ENCODE results near the gene ZNF302.
"Not testable (repeated sequence)": the region's sequence is repeated elsewhere in the genome, so short reads cannot be mapped to it uniquely, and the experiment has no call there.

The ZNF302 gene

DNA sequence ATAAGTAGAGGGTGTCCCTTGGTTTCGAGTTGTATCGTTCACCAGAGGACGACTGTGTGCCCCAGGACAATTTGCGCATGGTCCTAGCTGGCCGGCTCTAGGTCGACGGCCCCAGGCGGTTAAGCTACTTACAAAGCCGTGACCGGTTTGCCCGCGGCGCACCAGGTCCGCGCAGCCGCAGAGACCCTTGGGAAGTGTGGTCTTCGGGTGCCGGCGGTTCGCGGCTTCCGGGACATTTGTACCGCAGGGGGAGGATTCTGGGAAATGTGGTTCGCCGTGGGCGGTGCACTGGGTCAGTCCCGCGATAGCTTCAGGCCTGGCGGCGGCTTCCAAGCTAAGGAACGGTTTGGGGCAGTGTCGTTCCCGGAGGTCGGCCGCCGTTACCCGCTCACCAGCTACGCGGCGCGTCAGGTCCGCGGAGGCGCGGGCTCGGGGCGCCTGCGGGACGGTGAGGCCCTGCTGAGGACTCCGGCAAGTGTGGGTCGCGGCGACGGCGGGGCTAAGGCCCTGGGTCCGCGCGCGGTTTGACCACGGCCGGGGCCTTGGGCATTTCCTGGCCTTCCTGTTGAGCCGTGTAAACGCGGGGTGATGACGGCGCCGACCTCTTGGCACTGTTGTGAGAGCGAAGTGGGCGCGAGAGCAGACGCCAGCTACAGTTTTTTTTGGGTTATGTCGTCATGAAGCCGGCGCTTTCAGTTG lies at the start of gene ZNF302:
Gene ZNF302, plus strand, starts transcription at position 293 of the 699 bp plus-strand sequence. CDS start 1,127 bp downstream, outside the sequence.
- DNase-seq (ENCODE audit: low read depth in 2 of 2), result peak; percentile 75 to 88

DNA sequence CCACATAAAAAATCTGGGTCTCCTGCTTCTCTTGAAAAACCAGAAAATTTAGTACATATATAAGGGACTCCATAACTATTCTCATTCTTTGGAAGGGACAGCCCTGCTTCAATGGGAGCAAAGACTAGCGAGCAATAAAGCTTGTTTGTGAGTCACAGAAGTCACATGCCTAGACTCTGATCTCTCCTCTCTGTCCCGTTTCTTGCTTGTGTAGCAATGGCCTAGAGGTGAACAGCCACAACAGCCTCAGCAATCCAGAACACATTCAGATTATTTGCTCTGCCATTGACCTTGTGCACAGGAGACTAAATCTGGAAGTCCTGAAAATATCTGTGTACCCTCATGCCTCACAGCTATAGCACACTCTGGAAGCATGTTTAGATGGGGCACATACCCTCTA lies 43.7 kb upstream of the ZNF302 start:
- no peak for DNase-seq (ENCODE audit: low read depth in 2 of 2)

DNA sequence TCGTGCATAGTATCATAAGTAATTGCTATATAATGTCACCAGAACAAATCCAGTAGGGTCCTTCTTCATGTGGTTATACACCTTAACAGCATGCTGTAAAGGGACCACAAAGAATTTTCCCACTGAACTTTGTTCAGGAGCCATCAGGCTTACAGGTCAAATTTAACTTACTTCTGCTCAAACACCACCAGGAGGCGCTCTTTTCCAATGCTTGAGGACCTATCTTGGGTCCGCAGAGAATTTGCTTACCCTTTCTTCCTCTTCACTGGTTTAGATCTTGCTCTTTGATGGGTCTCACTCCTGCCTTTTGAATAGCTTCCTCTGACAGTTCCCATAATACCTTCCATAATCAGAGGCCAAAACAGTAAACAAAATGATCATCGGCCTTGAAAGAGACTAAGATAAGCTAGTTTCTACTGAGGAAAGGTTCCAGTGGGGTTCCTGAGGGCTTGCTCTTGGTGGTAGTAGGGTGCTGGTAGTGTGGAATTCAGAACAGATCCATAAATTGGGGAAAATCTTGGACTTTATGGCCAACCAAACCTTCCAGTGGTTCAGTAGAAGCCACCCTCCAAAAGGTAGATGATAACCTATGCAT lies 37.9 kb upstream of the ZNF302 start:
- DNase-seq (ENCODE audit: low read depth in 2 of 2), result peak; percentile 26 to 35

DNA sequence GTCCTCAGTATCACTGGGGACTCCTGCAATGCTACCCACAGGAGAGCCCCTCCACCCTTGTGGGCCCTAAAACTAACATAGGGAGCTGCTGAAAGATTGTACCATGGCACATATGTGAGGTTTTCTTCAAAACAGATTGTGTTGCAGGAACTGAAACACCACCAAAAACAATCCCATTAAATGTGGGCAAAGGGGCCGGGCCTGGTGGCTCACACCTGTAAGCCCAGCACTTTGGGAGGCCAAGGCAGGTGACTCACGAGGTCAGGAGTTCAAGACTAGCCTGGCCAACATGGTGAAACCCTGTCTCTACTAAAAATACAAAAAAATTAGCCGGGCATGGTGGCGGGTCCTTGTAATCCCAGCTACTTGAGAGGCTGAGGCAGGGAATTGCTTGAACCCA lies 35.2 kb upstream of the ZNF302 start:
- no peak for DNase-seq (ENCODE audit: low read depth in 2 of 2)

DNA sequence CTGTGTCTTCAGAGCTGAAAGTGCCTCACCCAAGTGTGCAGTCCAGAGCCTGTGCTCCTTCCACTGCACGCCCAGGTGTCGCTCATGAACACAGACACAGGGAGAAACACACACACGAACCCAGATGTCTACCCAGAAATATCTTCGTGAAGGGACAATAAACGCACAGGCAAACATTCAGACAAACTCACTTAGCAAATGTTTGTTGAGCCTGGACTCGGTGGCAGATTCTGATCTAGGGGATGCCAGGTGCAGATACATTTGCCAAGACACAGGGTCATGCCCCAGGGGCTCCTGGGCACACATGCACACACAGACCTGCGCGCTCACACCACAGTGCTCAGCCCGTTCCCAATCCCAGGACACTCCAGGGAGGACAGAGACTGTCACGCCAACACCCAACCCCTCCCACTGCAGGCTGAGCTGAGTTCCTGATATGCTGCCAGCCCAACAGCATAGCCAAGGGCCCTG lies 32.5 kb upstream of the ZNF302 start:
- no peak for DNase-seq (ENCODE audit: low read depth in 2 of 2)

DNA sequence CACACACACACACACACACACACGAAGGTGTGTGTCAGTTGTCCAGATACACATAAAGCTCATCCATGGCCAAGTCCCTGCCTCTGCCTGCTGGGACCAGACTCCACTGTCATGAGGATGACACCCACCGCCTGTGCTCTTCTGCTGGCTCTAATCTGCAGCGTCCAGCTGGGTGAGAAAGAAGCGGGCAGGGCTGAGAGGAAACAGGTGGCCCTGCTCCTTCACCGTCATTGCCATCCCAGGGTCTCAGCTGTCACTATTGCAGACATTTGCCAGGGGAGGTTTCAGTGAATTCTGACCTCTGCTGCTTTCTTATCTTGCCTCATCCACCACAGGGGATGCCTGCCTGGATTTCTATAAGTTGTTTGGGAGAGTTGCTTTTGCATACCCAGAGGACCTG lies 31.9 kb upstream of the ZNF302 start:
- DNase-seq (ENCODE audit: low read depth in 2 of 2), result no peak

DNA sequence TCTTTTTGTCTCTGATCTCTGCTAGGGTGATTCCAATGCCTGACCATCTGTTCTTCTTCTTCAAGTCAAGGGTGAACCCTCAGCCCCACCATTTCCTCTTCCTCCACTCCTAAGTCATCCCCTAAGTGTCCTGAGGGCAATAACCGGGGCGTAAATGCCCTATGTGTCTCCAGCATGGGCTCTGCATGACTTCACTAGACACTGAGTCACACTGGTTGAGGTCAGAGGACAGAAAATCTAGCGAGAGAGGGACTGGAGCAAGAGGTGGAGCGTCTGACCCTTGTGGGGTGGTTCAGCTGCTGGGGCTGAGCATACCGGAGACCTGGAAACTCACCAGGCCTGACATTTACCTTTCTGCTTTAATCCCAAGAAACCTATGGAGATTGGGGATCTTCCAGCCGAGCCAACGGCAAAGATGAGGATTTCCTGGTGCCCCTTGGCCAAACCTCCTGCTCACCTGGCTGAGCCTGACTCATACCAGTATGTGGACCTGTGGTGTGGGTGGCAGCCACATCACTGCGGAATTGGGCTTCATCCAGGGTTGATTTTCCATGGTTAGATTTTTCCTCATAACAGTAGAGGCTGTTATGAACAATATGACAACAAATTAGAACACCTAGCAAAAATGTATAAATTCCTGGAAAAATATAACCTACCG lies 27.5 kb upstream of the ZNF302 start:
- DNase-seq (ENCODE audit: low read depth in 2 of 2), result no peak

DNA sequence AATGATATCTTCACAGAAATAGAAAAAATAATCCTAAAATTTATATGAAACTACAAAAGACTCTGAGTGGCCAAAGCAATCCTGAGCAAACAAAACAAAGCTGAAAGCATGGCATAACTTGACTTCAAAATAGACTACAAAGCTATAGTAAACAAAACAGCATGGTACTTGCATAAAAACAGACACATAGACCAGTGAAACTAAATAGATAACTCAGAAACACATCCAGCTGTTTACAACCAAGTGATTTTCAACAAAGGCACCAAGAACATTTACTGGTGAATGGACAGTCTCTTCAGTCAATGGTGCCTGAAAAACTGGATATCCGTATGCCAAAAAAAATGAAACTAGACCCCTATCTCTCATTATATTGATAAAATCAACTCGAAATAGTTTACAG lies 25.7 kb upstream of the ZNF302 start:
- DNase-seq (ENCODE audit: low read depth in 2 of 2), result no peak

DNA sequence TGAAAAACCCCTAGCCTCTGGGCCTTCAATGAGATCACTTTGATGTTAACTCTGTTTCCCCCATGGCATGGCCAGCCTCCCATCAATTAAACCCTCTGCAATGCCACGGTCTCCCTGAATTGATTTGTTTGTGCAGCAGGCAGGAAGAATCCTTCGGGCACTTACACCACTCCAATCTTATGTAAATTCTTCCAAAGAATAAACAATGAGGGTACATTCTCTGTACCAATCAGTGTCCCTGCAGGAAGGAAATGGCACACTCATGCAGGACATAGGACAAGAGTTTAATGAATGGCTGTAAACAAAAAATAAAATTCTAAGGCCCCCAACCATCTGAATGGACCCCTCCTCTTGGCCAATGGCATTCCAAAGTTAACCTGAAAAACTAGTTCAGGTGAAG lies 22.7 kb upstream of the ZNF302 start:
- DNase-seq (ENCODE audit: low read depth in 2 of 2), result no peak

DNA sequence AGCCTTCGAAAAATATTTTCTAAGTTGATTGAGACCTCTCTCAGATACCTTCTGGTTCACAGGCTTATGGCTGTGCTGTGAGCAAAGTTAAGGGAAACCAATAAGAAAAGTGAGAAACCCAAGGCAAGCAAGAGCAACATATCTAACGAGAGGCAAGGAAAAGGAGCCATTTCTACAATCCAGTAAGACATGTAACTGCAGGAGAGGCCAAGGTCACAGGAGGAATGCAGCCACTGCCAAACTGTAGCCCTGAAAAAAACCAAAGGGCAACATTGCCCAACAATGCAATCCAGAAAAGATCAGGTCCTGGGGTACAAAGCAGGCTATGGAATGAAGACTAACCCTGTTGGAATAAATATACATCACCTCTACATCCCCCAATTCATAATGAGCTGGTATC lies 21.8 kb upstream of the ZNF302 start:
- DNase-seq (ENCODE audit: low read depth in 2 of 2), result no peak

DNA sequence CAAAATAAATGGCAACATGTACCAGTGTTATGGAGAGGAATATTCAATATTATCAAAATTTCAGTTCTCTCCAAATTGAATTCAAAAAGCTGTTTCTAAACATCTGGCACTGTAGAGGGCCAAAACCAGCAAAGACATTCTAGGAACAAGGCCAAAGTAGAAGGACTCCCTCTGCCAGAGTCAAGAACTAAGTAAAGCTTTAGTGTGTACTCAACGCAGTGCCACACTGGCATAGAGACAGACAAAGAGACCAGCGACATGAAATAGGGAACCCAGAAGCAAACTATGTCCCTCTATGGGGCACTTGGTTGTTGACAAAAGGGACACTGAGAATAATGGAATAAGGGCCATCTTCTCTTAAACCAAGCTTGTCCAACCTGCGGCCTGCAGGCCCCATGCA lies 16.1 kb upstream of the ZNF302 start:
- DNase-seq (ENCODE audit: low read depth in 2 of 2), result no peak

DNA sequence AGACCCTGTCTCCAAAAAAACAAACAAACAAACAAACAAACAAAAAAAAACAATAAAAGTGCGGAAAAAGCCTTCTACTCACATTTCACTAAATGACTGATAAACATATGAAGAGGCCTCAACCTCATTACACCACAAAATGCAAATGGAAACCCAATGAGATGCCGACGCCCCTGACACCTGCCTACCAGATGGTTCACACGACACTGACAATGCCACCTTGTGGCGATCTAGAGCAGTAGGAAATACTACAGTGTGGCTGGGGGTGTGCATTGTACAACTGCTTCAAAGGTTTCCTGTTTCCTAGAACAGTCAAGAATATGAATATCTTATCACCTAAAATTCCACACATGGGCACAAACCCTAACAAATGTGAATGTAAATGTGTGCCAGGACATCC lies 14.6 kb upstream of the ZNF302 start:
- no peak for DNase-seq (ENCODE audit: low read depth in 2 of 2)

DNA sequence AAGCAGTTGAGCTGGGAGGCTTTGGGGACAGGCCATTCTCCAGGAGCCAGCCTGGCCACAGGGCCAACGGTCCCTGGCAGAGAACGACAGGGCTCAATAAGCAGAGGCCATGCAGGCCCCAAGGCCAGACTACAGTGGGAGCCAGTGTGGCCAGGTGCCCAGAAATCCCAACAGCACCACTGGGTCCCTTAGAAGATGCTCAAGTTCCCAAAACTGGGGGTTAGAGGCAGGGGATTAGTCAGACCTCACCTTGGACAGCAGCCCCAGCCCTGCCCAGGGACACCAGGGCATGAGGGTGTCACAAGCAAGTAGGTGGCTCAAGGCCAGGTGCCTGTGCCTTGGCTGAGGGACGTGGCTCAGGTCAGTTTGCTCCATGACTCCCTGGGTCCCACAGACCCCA lies 13.3 kb upstream of the ZNF302 start:
- DNase-seq (ENCODE audit: low read depth in 2 of 2), result no peak

DNA sequence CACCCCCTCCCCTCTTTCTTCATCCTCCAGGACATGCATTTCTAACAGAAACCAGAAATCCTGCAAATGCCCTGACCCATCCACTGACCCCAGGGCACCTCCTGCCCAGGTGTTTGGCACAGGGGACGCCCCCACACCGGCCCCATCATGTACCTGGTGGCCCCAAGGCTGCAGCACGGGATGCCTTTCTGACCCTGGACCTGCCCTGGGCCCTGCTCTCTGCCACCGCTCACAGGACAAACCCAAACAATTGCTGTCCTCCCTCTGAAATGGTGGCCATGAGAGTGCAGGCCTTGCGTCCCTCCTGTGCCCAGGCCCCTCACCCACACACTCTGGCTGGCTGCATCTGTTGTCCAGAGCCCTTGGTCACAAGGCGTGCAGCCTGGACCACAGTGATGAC lies 12.6 kb upstream of the ZNF302 start:
- no peak for DNase-seq (ENCODE audit: low read depth in 2 of 2)

DNA sequence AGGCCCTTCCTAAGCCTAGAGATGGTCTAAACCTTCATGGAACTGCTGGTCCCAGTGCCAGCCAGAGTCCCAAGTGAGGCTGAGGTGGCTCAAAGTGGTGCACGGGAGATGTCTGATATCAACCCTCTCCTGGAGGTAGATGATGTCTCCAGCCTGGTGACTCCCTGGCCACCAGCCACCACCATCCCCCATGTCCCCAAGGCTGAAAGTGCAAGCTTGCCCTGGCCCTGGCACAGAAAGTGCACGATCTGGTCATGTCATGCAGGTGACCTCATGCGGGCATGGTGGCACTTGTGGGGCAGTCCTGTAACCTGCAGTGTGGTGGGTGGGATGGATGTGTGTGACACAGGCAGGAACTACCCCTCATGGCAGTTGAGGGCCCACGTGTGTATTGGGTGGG lies 12.2 kb upstream of the ZNF302 start:
- not testable (repeated sequence) for DNase-seq (ENCODE audit: low read depth in 2 of 2)

DNA sequence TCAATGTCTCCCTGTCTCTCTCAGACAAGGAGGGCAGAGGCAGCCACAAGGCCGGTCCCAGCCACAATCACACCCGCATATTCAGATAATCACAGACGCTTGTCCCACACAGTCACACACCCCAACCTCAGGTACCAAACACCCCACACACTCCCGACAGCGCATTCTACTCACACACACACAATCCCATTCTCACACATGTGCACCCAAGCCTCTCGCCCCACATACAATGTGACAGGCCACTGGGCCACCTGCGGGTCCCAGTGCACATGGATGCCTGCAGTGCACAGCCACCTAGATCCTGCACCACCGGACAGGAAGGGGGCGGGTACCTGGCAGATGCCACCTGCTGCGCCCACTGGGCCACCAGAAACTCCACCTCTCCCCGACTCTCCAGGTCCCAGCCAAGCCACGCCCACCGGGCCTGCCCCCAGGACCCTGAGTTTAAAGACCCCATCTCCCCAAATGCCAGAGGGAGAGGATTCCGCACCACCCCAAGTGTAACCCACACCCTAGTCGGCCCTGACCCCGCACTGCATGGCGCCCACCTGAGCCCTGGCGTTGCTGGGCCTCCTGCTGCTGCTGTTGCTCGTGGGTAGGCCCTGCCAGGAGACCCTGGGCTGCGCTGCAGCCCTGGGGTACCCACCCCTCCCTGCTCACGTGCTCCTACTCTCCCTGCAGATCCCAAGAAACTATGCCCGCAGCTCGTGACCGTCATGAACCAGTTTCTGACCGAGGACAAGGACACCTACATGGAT lies 11.1 kb upstream of the ZNF302 start:
- DNase-seq (ENCODE audit: low read depth in 2 of 2), result no peak

DNA sequence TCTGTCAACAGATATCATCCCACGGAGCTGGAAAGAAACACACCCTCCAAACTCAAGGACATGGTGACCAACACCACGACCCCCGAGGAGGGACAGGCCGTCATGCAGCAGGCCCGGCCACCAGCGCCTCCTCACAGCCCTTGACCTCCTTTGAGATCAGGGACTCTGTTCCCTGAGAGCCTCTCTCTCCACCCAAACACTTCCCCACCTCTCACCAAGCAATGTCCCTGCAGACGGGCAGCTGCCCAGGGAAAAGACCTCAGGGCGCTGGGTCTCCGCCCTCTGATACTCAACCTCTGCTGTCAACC lies 10.6 kb upstream of the ZNF302 start:
- no peak for DNase-seq (ENCODE audit: low read depth in 2 of 2)

DNA sequence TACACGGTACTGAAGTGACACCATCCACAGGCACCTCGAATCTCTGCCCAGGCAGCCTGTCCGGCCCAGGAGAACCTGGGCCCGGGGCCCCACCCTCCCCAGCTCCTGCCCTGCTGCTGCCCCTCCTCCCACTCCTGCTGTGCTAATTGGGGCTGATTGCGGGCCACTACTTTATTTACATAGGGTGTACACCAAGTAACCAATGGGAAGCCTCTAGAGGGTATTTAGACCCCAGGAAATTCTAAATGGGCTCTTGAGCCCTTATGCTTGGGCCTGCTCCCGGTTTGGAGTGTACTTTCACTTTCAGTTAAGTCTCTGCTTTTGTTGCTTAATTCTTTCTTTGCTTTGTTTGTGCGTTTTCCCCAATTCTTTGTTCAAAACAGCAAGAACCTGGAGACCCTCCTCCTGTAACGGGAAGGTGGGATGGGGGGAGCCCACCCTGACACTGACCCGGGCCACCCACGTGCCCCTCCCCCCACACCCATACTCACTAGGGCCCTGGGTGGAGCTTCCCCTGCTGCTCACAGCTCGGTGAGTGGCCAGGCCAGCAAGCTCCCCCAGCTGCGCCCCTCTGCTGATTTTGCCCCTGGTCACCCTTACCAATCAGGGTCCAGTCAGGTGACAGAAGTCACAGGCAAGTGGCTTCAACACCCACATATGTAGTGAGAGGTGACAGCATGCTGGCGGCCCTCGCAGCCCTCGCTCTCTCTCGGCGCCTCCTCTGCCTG lies 10.0 kb upstream of the ZNF302 start:
- no peak for DNase-seq (ENCODE audit: low read depth in 2 of 2)

DNA sequence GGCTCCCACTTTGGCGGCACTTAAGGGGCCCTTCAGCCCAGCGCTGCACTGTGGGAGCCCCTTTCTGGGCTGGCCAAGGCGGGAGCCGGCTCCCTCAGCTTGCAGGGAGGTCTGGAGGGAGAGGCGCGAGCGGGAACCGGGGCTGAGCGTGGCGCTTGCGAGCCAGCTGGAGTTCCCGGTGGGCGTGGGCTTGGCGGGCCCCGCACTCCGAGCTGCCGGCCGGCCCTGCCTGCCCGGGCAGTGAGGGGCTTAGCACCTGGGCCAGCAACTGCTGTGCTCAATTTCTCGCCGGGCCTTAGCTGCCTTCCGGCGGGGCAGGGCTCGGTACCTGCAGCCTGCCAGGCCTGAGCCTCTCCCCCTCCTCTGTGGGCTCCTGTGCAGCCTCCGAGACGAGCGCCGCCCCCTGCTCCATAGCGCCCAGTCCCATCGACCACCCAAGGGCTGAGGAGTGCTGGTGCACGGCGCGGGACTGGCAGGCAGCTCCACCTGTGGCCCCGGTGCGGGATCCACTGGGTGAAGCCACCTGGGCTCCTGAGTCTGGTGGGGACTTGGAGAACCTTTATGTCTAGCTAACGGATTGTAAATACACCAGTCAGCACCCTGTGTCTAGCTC lies 9.3 kb upstream of the ZNF302 start:
- not testable (repeated sequence) for DNase-seq (ENCODE audit: low read depth in 2 of 2)

DNA sequence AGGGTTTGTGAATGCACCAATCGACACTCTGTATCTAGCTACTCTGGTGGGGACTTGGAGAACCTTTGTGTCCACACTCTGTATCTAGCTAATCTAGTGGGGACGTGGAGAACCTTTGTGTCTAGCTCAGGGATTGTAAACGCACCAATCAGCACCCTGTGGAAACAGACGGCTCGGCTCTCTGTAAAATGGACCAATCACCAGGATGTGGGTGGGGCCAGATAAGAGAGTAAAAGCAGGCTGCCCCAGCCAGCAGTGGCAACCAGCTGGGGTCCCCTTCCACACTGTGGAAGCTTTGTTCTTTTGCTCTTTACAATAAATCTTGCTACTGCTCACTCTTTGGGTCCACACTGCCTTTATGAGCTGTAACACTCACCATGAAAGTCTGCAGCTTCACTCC lies 8.8 kb upstream of the ZNF302 start:
- DNase-seq (ENCODE audit: low read depth in 2 of 2), result not testable (repeated sequence)

DNA sequence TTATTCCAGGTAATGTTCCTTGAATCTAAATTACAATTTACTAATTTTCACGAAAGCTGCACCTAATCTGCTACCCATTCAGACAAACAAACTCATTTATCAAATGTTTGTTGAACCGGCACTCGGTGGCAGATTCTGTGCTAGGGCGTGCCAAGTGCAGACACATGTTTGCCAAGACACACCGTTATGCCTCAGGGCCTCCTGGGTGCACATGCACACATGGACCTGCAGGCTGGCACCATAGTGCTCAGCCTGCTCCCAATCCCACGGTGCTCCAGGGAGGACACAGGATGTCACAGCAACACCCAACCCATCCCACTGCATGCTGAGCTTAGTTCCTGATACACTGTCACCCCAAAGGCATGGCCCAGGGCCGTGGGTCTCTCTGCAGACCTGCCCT lies 8.2 kb upstream of the ZNF302 start:
- no peak for DNase-seq (ENCODE audit: low read depth in 2 of 2)

DNA sequence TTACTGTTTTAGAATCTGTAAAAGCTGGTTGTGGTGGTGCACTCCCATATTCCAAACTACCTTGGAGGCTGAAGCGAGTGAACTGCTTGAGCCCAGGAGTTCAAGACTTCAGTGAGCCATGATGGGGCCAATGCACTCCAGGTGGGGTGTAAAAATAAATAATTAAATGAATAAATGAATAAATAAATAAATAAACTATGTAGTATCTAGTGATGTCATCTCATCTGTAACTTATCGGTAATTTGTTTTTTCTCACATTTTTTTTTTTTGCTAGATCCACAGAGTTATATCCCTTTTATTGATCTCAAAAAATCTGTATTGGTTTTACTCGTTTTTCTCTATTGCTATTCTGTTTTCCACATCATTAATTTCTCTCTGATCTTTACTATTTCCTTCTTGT lies 5.5 kb upstream of the ZNF302 start:
- DNase-seq (ENCODE audit: low read depth in 2 of 2), result no peak
